HG03039 (cell line): Measurements from ENCODE around the gene GAREM1.
"Not testable (repeated sequence)": the region's sequence is repeated elsewhere in the genome, so short reads cannot be mapped to it uniquely, and the experiment has no call there.

ENCODE experiments used
- ATAC-seq: cut with Tn5 transposase; IDR thresholded peaks from one replicate; pipeline ENCODE4 v1.9.1; 2021; ENCODE audit warnings: mild to moderate bottlenecking, moderate library complexity; ENCODE audit not compliant: unreplicated experiment

The GAREM1 gene

GRCh38 chr18:32372381-32373061 lies 98.2 kb downstream of the GAREM1 start:
- ATAC-seq, result no peak

GRCh38 chr18:32372047-32372380 lies 98.7 kb downstream of the GAREM1 start:
- ATAC-seq, result no peak

- no peak for ATAC-seq
Observed at GRCh38 chr18:32371384-32371783, 99.3 kb downstream of the GAREM1 start.

GRCh38 chr18:32368991-32369390 lies 101.7 kb downstream of the GAREM1 start:
- ATAC-seq, result no peak

- ATAC-seq, result no peak
Observed at GRCh38 chr18:32368170-32368569, 102.5 kb downstream of the GAREM1 start.

- no peak for ATAC-seq
Observed at GRCh38 chr18:32366586-32367538, 103.8 kb downstream of the GAREM1 start.

- ATAC-seq, result no peak
Observed at GRCh38 chr18:32362484-32362883, 108.2 kb downstream of the GAREM1 start.

GRCh38 chr18:32360682-32361345 lies 109.9 kb downstream of the GAREM1 start:
- ATAC-seq, result no peak

- no peak for ATAC-seq
Observed at GRCh38 chr18:32358529-32358928, 112.2 kb downstream of the GAREM1 start.

GRCh38 chr18:32358075-32358474 lies 112.6 kb downstream of the GAREM1 start:
- no peak for ATAC-seq

- no peak for ATAC-seq
Observed at GRCh38 chr18:32355896-32356295, 114.8 kb downstream of the GAREM1 start.

GRCh38 chr18:32354518-32354917 lies 116.2 kb downstream of the GAREM1 start:
- no peak for ATAC-seq

- no peak for ATAC-seq
Observed at GRCh38 chr18:32353257-32353656, 117.4 kb downstream of the GAREM1 start.

GRCh38 chr18:32351032-32351431 lies 119.7 kb downstream of the GAREM1 start:
- no peak for ATAC-seq

- no peak for ATAC-seq
Observed at GRCh38 chr18:32349728-32350395, 120.8 kb downstream of the GAREM1 start.

- ATAC-seq, result no peak
Observed at GRCh38 chr18:32346671-32347070, 124.0 kb downstream of the GAREM1 start.

- no peak for ATAC-seq
Observed at GRCh38 chr18:32343634-32344033, 127.0 kb downstream of the GAREM1 start.

GRCh38 chr18:32341112-32341511 lies 129.6 kb downstream of the GAREM1 start:
- not testable (repeated sequence) for ATAC-seq

- ATAC-seq, result no peak
Observed at GRCh38 chr18:32339045-32339444, 131.6 kb downstream of the GAREM1 start.

GRCh38 chr18:32337821-32338220 lies 132.9 kb downstream of the GAREM1 start:
- no peak for ATAC-seq

GRCh38 chr18:32337347-32337746 lies 133.3 kb downstream of the GAREM1 start:
- no peak for ATAC-seq
